CD14-positive monocyte (primary cell): ENCODE data around the gene TMED8. TPM values are rescaled to one million over a fixed set of nuclear protein-coding genes. Genes with fewer than 3 reads are reported as not detected.

Experiments used
- DNase-seq, 3 donors: peaks; one replicate each; pipeline ENCODE4 v3.0.0-alpha.2; 2011 to 2022
- H2AFZ ChIP-seq: 2 replicates; pipeline ENCODE4 v1.6.0; 2012; ENCODE audit warnings: mild to moderate bottlenecking, low read depth, low read length, inconsistent platforms; ENCODE audit not compliant: insufficient read depth, poor library complexity, severe bottlenecking
- H3K27ac ChIP-seq, 2 donors: 1 replicate in 1 of 2; 2 replicates in 1 of 2; pipeline ENCODE4 v1.5.1; 2012 to 2013; ENCODE audit warnings: low read length in 2 of 2, control low read depth in 1 of 2, inconsistent platforms in 1 of 2, low read depth in 1 of 2, mild to moderate bottlenecking in 1 of 2
- H3K27me3 ChIP-seq, 2 donors: one replicate each; pipeline versions ENCODE4 v1.6.0 to v1.6.1; 2011 to 2013; ENCODE audit warnings: low read length in 2 of 2; ENCODE audit not compliant: control insufficient read depth in 2 of 2, insufficient read depth in 2 of 2
- H3K36me3 ChIP-seq, 2 donors: replicated peaks in 1 of 2; 1 replicate in 1 of 2; 2 replicates in 1 of 2; pipeline versions ENCODE4 v1.5.1 to v1.6.1; 2012 to 2013; ENCODE audit warnings: low read length in 2 of 2, control low read depth in 1 of 2, inconsistent platforms in 1 of 2, mild to moderate bottlenecking in 1 of 2; ENCODE audit not compliant: insufficient read depth in 2 of 2, control insufficient read depth in 1 of 2
- H3K4me1 ChIP-seq, 2 donors: 1 replicate in 1 of 2; 2 replicates in 1 of 2; pipeline versions ENCODE4 v1.5.1 to v1.6.1; 2012 to 2013; ENCODE audit warnings: low read length in 2 of 2, control low read depth in 1 of 2, inconsistent platforms in 1 of 2, mild to moderate bottlenecking in 1 of 2, moderate library complexity in 1 of 2; ENCODE audit not compliant: insufficient read depth in 2 of 2, control insufficient read depth in 1 of 2
- H3K4me2 ChIP-seq: replicated peaks from 2 replicates; pipeline ENCODE3; 2012; ENCODE audit warnings: low read length, moderate library complexity, mild to moderate bottlenecking; ENCODE audit not compliant: poor library complexity, severe bottlenecking; ENCODE audit errors: extremely low read depth
- H3K4me3 ChIP-seq, 3 experiments: fragments of 200-600 bp in 1 of 3; sonication (generic) in 1 of 3; replicated peaks in 1 of 3; 1 replicate in 2 of 3; 2 replicates in 1 of 3; pipeline ENCODE4 v1.5.1; 2011 to 2013; ENCODE audit warnings: low read length in 3 of 3, mild to moderate bottlenecking in 3 of 3, control low read depth in 2 of 3, low read depth in 2 of 3, inconsistent platforms in 1 of 3, moderate library complexity in 1 of 3
- H3K79me2 ChIP-seq: 2 replicates; pipeline ENCODE4 v1.6.0; 2012; ENCODE audit warnings: mild to moderate bottlenecking, control low read depth, inconsistent platforms, low read length, moderate library complexity; ENCODE audit not compliant: insufficient read depth
- H3K9ac ChIP-seq: 2 replicates; pipeline ENCODE4 v1.6.0; 2017; ENCODE audit warnings: low read length, mild to moderate bottlenecking; ENCODE audit not compliant: insufficient read depth, poor library complexity, severe bottlenecking
- H3K9me3 ChIP-seq, 2 donors: replicated peaks in 1 of 2; 1 replicate in 1 of 2; 2 replicates in 1 of 2; pipeline versions ENCODE4 v1.5.1 to v1.6.1; 2012 to 2013; ENCODE audit warnings: low read length in 2 of 2, control low read depth in 1 of 2; ENCODE audit not compliant: control insufficient read depth in 1 of 2, insufficient read depth in 1 of 2
- H4K20me1 ChIP-seq: 2 replicates; pipeline ENCODE4 v1.6.0; 2012; ENCODE audit warnings: mild to moderate bottlenecking, low read length, control low read depth, moderate library complexity; ENCODE audit not compliant: insufficient read depth
- H3K27ac Mint-ChIP-seq, 7 donors: one replicate each; pipeline ENCODE4 v1.8.0; 2020; ENCODE audit warnings: mild to moderate bottlenecking in 7 of 7, mixed read lengths in 7 of 7, moderate library complexity in 6 of 7, inconsistent platforms in 2 of 7
- H3K27me3 Mint-ChIP-seq, 3 donors: one replicate each; pipeline ENCODE4 v1.8.0; 2021 to 2022; ENCODE audit warnings: low read depth in 3 of 3, mild to moderate bottlenecking in 3 of 3, mixed read lengths in 3 of 3, moderate library complexity in 3 of 3, inconsistent platforms in 1 of 3
- H3K36me3 Mint-ChIP-seq, 2 donors: one replicate each; pipeline ENCODE4 v1.8.0; 2020; ENCODE audit warnings: mixed read lengths in 2 of 2, inconsistent platforms in 1 of 2, mild to moderate bottlenecking in 1 of 2
- H3K4me1 Mint-ChIP-seq: one replicate; pipeline ENCODE4 v1.8.0; 2020; ENCODE audit warnings: mild to moderate bottlenecking, mixed read lengths
- H3K4me3 Mint-ChIP-seq, 2 donors: one replicate each; pipeline ENCODE4 v1.8.0; 2020; ENCODE audit warnings: mild to moderate bottlenecking in 2 of 2, mixed read lengths in 2 of 2, moderate library complexity in 1 of 2
- H3K9me3 Mint-ChIP-seq, 7 donors: one replicate each; pipeline ENCODE4 v1.8.0; 2020 to 2022; ENCODE audit warnings: mixed read lengths in 7 of 7, mild to moderate bottlenecking in 6 of 7, moderate library complexity in 6 of 7, inconsistent platforms in 2 of 7
- CTCF ChIP-seq: fragments of 200-600 bp; IDR thresholded peaks from one replicate; pipeline ENCODE4 v1.8.0; 2022; ENCODE audit warnings: antibody characterized with exemption, mild to moderate bottlenecking
- WGBS: methylation state at CpG from one replicate; pipeline ENCODE4 v1.1.5; 2013; ENCODE audit warnings: missing lambda C conversion rate; ENCODE audit not compliant: insufficient coverage; 5-methylcytosine and 5-hydroxymethylcytosine counted together
- intact Hi-C, 2 donors: fragments of 100-400 bp; cut with micrococcal nuclease; formaldehyde crosslinking; loops; one replicate each; pipeline versions ENCODE4 v1.15.0 to v1.15.1; 2023
- polyA plus RNA-seq, 3 donors: library from polyadenylated mRNA; depleted of rRNA in 1 of 3; unstranded in 2 of 3; stranded (reverse) in 1 of 3; fragments of 300-500 nt in 2 of 3; fragments of >200 nt in 1 of 3; fragmentation: Illumina TruSeq in 2 of 3; gene quantifications; 1 replicate in 2 of 3; 2 replicates in 1 of 3; pipeline ENCODE4 v1.2.3, GENCODE V29; 2012 to 2021

Gene TMED8
- polyA plus RNA-seq, 3 donors: 5.4 to 6.2 (median 6.1) TPM

DNA sequence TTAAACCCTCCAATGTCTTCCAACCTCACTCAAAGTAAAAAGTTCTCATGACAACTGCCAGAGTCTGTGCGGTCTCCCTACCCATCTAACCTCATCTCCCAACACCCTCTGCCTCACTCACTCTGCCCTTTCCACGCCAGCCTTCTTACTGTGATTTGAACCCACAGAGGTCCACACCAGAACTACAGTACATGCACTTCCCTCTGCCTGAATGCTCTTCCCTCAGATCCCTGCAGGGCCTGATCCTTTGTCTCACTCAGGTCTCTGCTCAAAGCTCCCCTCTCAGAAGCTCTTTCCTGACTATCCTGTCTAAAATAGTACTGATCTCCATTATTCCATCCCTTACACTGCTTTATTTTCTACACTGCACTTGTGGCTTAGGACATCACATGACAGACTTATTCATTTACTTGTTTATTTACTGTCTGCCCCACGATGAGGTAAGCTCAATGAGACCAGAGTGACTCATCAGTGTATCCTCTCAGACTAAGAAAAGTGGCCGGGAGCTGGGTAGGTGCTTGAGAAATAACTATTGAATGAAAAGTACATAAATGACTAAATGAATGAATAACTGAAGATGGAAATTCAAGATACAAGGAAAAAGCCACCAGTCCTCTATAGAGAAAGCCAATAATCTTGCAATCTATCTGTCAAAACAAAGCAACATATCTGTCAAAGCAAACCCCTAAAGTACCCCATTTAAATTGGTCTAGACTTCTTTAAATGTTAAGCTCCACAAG is 73.3 kb downstream of the TMED8 start:
- no peak overlapping the region for H3K4me3 Mint-ChIP-seq
- H2AFZ ChIP-seq: no peak overlapping the region
- H3K27ac Mint-ChIP-seq: peak overlapping the region in 6 of 7 donors; percentile 47 to 90 (median 71)
- DNase-seq: peak; percentile 51 to 85 (median 70)
- TF ChIP-seq CTCF: no peak
- no peak overlapping the region for H3K4me2 ChIP-seq
- no peaks in the 10 kb centered on the region for H3K79me2 ChIP-seq
- H3K36me3 ChIP-seq: peaks cover 5 to 10% of the 10 kb centered on the region in 2 donors
- peaks cover 17% of the 10 kb centered on the region for H3K4me1 Mint-ChIP-seq
- no peak overlapping the region for H3K4me3 ChIP-seq
- no peaks in the 10 kb centered on the region for H3K9me3 Mint-ChIP-seq
- intact Hi-C loops: no loop called here
- H4K20me1 ChIP-seq: no peaks in the 10 kb centered on the region
- H3K36me3 Mint-ChIP-seq: peaks cover 13 to 17% of the 10 kb centered on the region in 2 donors
- H3K27me3 Mint-ChIP-seq: no peaks in the 10 kb centered on the region
- WGBS: 95% methylated on average over 2 of the region's 4 CpGs
- H3K9me3 ChIP-seq: no peaks in the 10 kb centered on the region
- H3K4me1 ChIP-seq: peaks cover 5 to 9% of the 10 kb centered on the region in 2 donors
- H3K27ac ChIP-seq: peak overlapping the region in 1 of 2 donors; percentile 65
- H3K27me3 ChIP-seq: no peaks in the 10 kb centered on the region
- no peak overlapping the region for H3K9ac ChIP-seq

DNA sequence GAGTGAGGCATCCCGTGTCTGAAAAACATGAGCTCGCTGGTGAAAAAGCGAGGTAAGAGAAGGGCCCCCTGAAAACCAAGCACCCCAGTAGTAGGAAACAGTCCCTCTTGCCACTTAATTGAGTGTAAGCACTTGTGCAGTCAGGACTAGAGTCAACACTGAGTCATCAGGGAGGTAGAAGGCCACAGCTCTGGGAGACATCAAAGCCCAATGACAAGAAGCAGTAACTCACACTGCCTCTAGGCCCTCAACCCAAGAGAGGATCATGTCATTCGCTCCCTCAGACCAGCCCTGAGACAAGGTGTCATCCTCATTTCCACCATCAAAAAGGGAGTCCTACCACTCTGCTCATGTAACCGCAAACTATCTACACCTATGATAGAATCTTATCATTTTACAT is 74.0 kb downstream of the TMED8 start:
- Histone ChIP-seq H3K4me1 (peaks cover 5 to 8% of the 10 kb centered on the region in 2 donors), H3K27me3 (no peaks in the 10 kb centered on the region), H3K9ac (no peak overlapping the region), H3K79me2 (no peaks in the 10 kb centered on the region), H3K4me3 (no peak overlapping the region), H3K4me2 (no peak overlapping the region), H3K36me3 (peaks cover 7 to 17% of the 10 kb centered on the region in 2 donors), H3K27ac (peak overlapping the region in 1 of 2 donors; percentile 65), H3K9me3 (no peaks in the 10 kb centered on the region), H4K20me1 (no peaks in the 10 kb centered on the region), H2AFZ (no peak overlapping the region)
- intact Hi-C loops: no loop called here
- H3K27me3 Mint-ChIP-seq: no peaks in the 10 kb centered on the region
- 92% methylated on average over 4 of the region's 5 CpGs for WGBS
- H3K27ac Mint-ChIP-seq: peak overlapping the region in 4 of 7 donors; percentile 35 to 90 (median 62)
- TF ChIP-seq CTCF: no peak
- H3K36me3 Mint-ChIP-seq: peaks cover 18 to 22% of the 10 kb centered on the region in 2 donors
- no peak overlapping the region for H3K4me3 Mint-ChIP-seq
- H3K4me1 Mint-ChIP-seq: peaks cover 17% of the 10 kb centered on the region
- peak in 2 of 3 donors; percentile 40 to 62 for DNase-seq
- no peaks in the 10 kb centered on the region for H3K9me3 Mint-ChIP-seq
